CD14-positive monocyte (primary cell): ENCODE measurements around the gene BFSP1. TPM values are rescaled to one million over a fixed set of nuclear protein-coding genes. Genes with fewer than 3 reads are reported as not detected.
A peak's percentile ranks its signal among the peaks of the same experiment; 100 is the strongest.

Experiments
- DNase-seq, 3 donors: peaks; one replicate each; pipeline ENCODE4 v3.0.0-alpha.2; 2011 to 2022
- H2AFZ ChIP-seq: 2 replicates; pipeline ENCODE4 v1.6.0; 2012; ENCODE audit warnings: mild to moderate bottlenecking, low read depth, low read length, inconsistent platforms; ENCODE audit not compliant: insufficient read depth, poor library complexity, severe bottlenecking
- H3K27ac ChIP-seq, 2 donors: 1 replicate in 1 of 2; 2 replicates in 1 of 2; pipeline ENCODE4 v1.5.1; 2012 to 2013; ENCODE audit warnings: low read length in 2 of 2, control low read depth in 1 of 2, inconsistent platforms in 1 of 2, low read depth in 1 of 2, mild to moderate bottlenecking in 1 of 2
- H3K27me3 ChIP-seq, 2 donors: one replicate each; pipeline versions ENCODE4 v1.6.0 to v1.6.1; 2011 to 2013; ENCODE audit warnings: low read length in 2 of 2; ENCODE audit not compliant: control insufficient read depth in 2 of 2, insufficient read depth in 2 of 2
- H3K36me3 ChIP-seq, 2 donors: replicated peaks in 1 of 2; 1 replicate in 1 of 2; 2 replicates in 1 of 2; pipeline versions ENCODE4 v1.5.1 to v1.6.1; 2012 to 2013; ENCODE audit warnings: low read length in 2 of 2, control low read depth in 1 of 2, inconsistent platforms in 1 of 2, mild to moderate bottlenecking in 1 of 2; ENCODE audit not compliant: insufficient read depth in 2 of 2, control insufficient read depth in 1 of 2
- H3K4me1 ChIP-seq, 2 donors: 1 replicate in 1 of 2; 2 replicates in 1 of 2; pipeline versions ENCODE4 v1.5.1 to v1.6.1; 2012 to 2013; ENCODE audit warnings: low read length in 2 of 2, control low read depth in 1 of 2, inconsistent platforms in 1 of 2, mild to moderate bottlenecking in 1 of 2, moderate library complexity in 1 of 2; ENCODE audit not compliant: insufficient read depth in 2 of 2, control insufficient read depth in 1 of 2
- H3K4me2 ChIP-seq: replicated peaks from 2 replicates; pipeline ENCODE3; 2012; ENCODE audit warnings: low read length, moderate library complexity, mild to moderate bottlenecking; ENCODE audit not compliant: poor library complexity, severe bottlenecking; ENCODE audit errors: extremely low read depth
- H3K4me3 ChIP-seq, 3 experiments: fragments of 200-600 bp in 1 of 3; sonication (generic) in 1 of 3; replicated peaks in 1 of 3; 1 replicate in 2 of 3; 2 replicates in 1 of 3; pipeline ENCODE4 v1.5.1; 2011 to 2013; ENCODE audit warnings: low read length in 3 of 3, mild to moderate bottlenecking in 3 of 3, control low read depth in 2 of 3, low read depth in 2 of 3, inconsistent platforms in 1 of 3, moderate library complexity in 1 of 3
- H3K79me2 ChIP-seq: 2 replicates; pipeline ENCODE4 v1.6.0; 2012; ENCODE audit warnings: mild to moderate bottlenecking, control low read depth, inconsistent platforms, low read length, moderate library complexity; ENCODE audit not compliant: insufficient read depth
- H3K9ac ChIP-seq: 2 replicates; pipeline ENCODE4 v1.6.0; 2017; ENCODE audit warnings: low read length, mild to moderate bottlenecking; ENCODE audit not compliant: insufficient read depth, poor library complexity, severe bottlenecking
- H3K9me3 ChIP-seq, 2 donors: replicated peaks in 1 of 2; 1 replicate in 1 of 2; 2 replicates in 1 of 2; pipeline versions ENCODE4 v1.5.1 to v1.6.1; 2012 to 2013; ENCODE audit warnings: low read length in 2 of 2, control low read depth in 1 of 2; ENCODE audit not compliant: control insufficient read depth in 1 of 2, insufficient read depth in 1 of 2
- H4K20me1 ChIP-seq: 2 replicates; pipeline ENCODE4 v1.6.0; 2012; ENCODE audit warnings: mild to moderate bottlenecking, low read length, control low read depth, moderate library complexity; ENCODE audit not compliant: insufficient read depth
- H3K27ac Mint-ChIP-seq, 7 donors: one replicate each; pipeline ENCODE4 v1.8.0; 2020; ENCODE audit warnings: mild to moderate bottlenecking in 7 of 7, mixed read lengths in 7 of 7, moderate library complexity in 6 of 7, inconsistent platforms in 2 of 7
- H3K27me3 Mint-ChIP-seq, 3 donors: one replicate each; pipeline ENCODE4 v1.8.0; 2021 to 2022; ENCODE audit warnings: low read depth in 3 of 3, mild to moderate bottlenecking in 3 of 3, mixed read lengths in 3 of 3, moderate library complexity in 3 of 3, inconsistent platforms in 1 of 3
- H3K36me3 Mint-ChIP-seq, 2 donors: one replicate each; pipeline ENCODE4 v1.8.0; 2020; ENCODE audit warnings: mixed read lengths in 2 of 2, inconsistent platforms in 1 of 2, mild to moderate bottlenecking in 1 of 2
- H3K4me1 Mint-ChIP-seq: one replicate; pipeline ENCODE4 v1.8.0; 2020; ENCODE audit warnings: mild to moderate bottlenecking, mixed read lengths
- H3K4me3 Mint-ChIP-seq, 2 donors: one replicate each; pipeline ENCODE4 v1.8.0; 2020; ENCODE audit warnings: mild to moderate bottlenecking in 2 of 2, mixed read lengths in 2 of 2, moderate library complexity in 1 of 2
- H3K9me3 Mint-ChIP-seq, 7 donors: one replicate each; pipeline ENCODE4 v1.8.0; 2020 to 2022; ENCODE audit warnings: mixed read lengths in 7 of 7, mild to moderate bottlenecking in 6 of 7, moderate library complexity in 6 of 7, inconsistent platforms in 2 of 7
- CTCF ChIP-seq: fragments of 200-600 bp; IDR thresholded peaks from one replicate; pipeline ENCODE4 v1.8.0; 2022; ENCODE audit warnings: antibody characterized with exemption, mild to moderate bottlenecking
- WGBS: methylation state at CpG from one replicate; pipeline ENCODE4 v1.1.5; 2013; ENCODE audit warnings: missing lambda C conversion rate; ENCODE audit not compliant: insufficient coverage; 5-methylcytosine and 5-hydroxymethylcytosine counted together
- intact Hi-C, 2 donors: fragments of 100-400 bp; cut with micrococcal nuclease; formaldehyde crosslinking; loops; one replicate each; pipeline versions ENCODE4 v1.15.0 to v1.15.1; 2023
- polyA plus RNA-seq, 3 donors: library from polyadenylated mRNA; depleted of rRNA in 1 of 3; unstranded in 2 of 3; stranded (reverse) in 1 of 3; fragments of 300-500 nt in 2 of 3; fragments of >200 nt in 1 of 3; fragmentation: Illumina TruSeq in 2 of 3; gene quantifications; 1 replicate in 2 of 3; 2 replicates in 1 of 3; pipeline ENCODE4 v1.2.3, GENCODE V29; 2012 to 2021

The BFSP1 gene
- polyA plus RNA-seq, 3 donors: not detected

GRCh38 chr20:17568045-17568788 lies 37.0 kb upstream of the BFSP1 start:
- peaks cover 23 to 34% (median 26%) of the 10 kb centered on the region in 3 donors for H3K27me3 Mint-ChIP-seq
- no peak for DNase-seq
- H3K27me3 ChIP-seq: peaks cover 11 to 15% of the 10 kb centered on the region in 2 donors
- intact Hi-C loops: loop anchor here in 1 of 2 donors (2.0 to 10.0 kb wide), 2 partner anchors 31 to 117 kb away; partner anchors contain the start of gene RRBP1
- WGBS: 82% methylated on average over 3 of the region's 6 CpGs
- H2AFZ ChIP-seq: no peak overlapping the region
- H3K4me3 ChIP-seq: no peak overlapping the region
- no peaks in the 10 kb centered on the region for H3K36me3 ChIP-seq
- H4K20me1 ChIP-seq: peaks cover 10% of the 10 kb centered on the region
- peaks cover 13% of the 10 kb centered on the region for H3K4me1 Mint-ChIP-seq
- peaks cover 0 to 3% (median 0%) of the 10 kb centered on the region in 7 donors for H3K9me3 Mint-ChIP-seq
- peaks cover 13 to 20% of the 10 kb centered on the region in 2 donors for H3K4me1 ChIP-seq
- no peaks in the 10 kb centered on the region for H3K9me3 ChIP-seq
- peak overlapping the region in 1 of 2 donors; percentile 93 for H3K4me3 Mint-ChIP-seq
- H3K27ac ChIP-seq: no peak overlapping the region
- peak overlapping the region in 1 of 7 donors; percentile 16 for H3K27ac Mint-ChIP-seq
- no peak overlapping the region for H3K9ac ChIP-seq
- peaks cover 5% of the 10 kb centered on the region for H3K79me2 ChIP-seq
- no peak overlapping the region for H3K4me2 ChIP-seq
- TF ChIP-seq CTCF: no peak
- peaks cover 0 to 1% of the 10 kb centered on the region in 2 donors for H3K36me3 Mint-ChIP-seq

- Histone ChIP-seq H3K4me3 (no peak overlapping the region), H2AFZ (no peak overlapping the region), H3K36me3 (no peaks in the 10 kb centered on the region), H3K27ac (no peak overlapping the region), H3K4me2 (no peak overlapping the region), H3K9ac (no peak overlapping the region), H3K79me2 (peaks cover 5% of the 10 kb centered on the region), H3K27me3 (peaks cover 11 to 15% of the 10 kb centered on the region in 2 donors), H4K20me1 (no peaks in the 10 kb centered on the region), H3K4me1 (peaks cover 13 to 20% of the 10 kb centered on the region in 2 donors), H3K9me3 (no peaks in the 10 kb centered on the region)
- 100% methylated on average over 2 of the region's 3 CpGs for WGBS
- H3K4me1 Mint-ChIP-seq: peaks cover 13% of the 10 kb centered on the region
- H3K27me3 Mint-ChIP-seq: peaks cover 23 to 34% (median 26%) of the 10 kb centered on the region in 3 donors
- no peak for TF ChIP-seq CTCF
- peaks cover 0 to 1% of the 10 kb centered on the region in 2 donors for H3K36me3 Mint-ChIP-seq
- intact Hi-C loops: loop anchor here in 1 of 2 donors (10.0 kb wide), 1 partner anchor 118 kb away; the partner anchor contains the start of gene RRBP1
- H3K4me3 Mint-ChIP-seq: no peak overlapping the region
- peaks cover 0 to 3% (median 0%) of the 10 kb centered on the region in 7 donors for H3K9me3 Mint-ChIP-seq
- no peak for DNase-seq
- H3K27ac Mint-ChIP-seq: peak overlapping the region in 1 of 7 donors; percentile 33
These were observed 35.2 kb upstream of the BFSP1 start for GRCh38 chr20:17566345-17566744.
